Progenitor cell of endocrine pancreas (in vitro differentiated cells): ENCODE results near the gene ADAD2. TPM values are rescaled to one million over a fixed set of nuclear protein-coding genes. Genes with fewer than 3 reads are reported as not detected.

Experiments used
- DNase-seq: peaks from one replicate; pipeline ENCODE4 v3.0.0; 2021; ENCODE audit warnings: low spot score; ENCODE audit not compliant: unreplicated experiment
- H3K27ac Mint-ChIP-seq: 2 replicates; pipeline ENCODE4 v1.8.0; 2021; ENCODE audit warnings: mild to moderate bottlenecking, moderate library complexity, mixed read lengths
- H3K27me3 Mint-ChIP-seq: 2 replicates; pipeline ENCODE4 v1.8.0; 2021; ENCODE audit warnings: mixed read lengths
- H3K36me3 Mint-ChIP-seq: 2 replicates; pipeline ENCODE4 v1.8.0; 2022; ENCODE audit warnings: mixed read lengths; ENCODE audit not compliant: insufficient read depth
- H3K4me1 Mint-ChIP-seq: 2 replicates; pipeline ENCODE4 v1.8.0; 2021; ENCODE audit warnings: low read depth, mixed read lengths
- H3K4me3 Mint-ChIP-seq: 2 replicates; pipeline ENCODE4 v1.8.0; 2021; ENCODE audit warnings: low read depth, mild to moderate bottlenecking, moderate library complexity, mixed read lengths
- H3K9me3 Mint-ChIP-seq: 2 replicates; pipeline ENCODE4 v1.8.0; 2021; ENCODE audit warnings: low read depth, mixed read lengths
- total RNA-seq: library from RNA; stranded (reverse); gene quantifications from 2 replicates; pipeline ENCODE4 v1.2.1, GENCODE V29; 2021
- TF ChIP-seq, protein P1 (sequence below): fragments of 200-600 bp; sonication (generic); IDR thresholded peaks from one replicate; pipeline ENCODE4 v1.5.0; 2021; ENCODE audit warnings: antibody characterized with exemption, mild to moderate bottlenecking; ENCODE audit not compliant: unreplicated experiment

The ADAD2 gene
- total RNA-seq, 1 donor from 2014 or later = not detected

DNA sequence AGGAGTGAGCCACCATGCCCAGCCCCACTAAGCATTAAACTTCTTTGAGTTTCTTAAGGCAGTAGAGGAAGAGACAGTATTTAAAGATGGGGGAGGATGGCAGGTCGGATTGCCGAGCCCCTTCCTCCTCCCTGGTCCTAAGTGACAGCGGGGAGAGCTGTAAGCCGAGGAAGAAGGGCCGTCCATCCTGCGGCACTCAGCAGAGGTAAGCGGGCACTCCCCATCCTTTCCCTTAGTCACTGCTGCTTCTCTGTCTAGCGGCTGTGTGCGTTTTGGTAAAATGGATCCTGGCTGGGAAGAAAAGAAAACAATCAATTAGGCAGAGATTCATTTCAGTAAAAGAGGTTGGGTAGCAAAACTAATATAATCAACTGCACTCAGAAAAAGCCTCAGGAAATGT is 31.9 kb upstream of the ADAD2 start:
- Mint-ChIP-seq H3K27ac (no peak overlapping the region), H3K36me3 (no peaks in the 10 kb centered on the region), H3K4me1 (no peaks in the 10 kb centered on the region), H3K4me3 (no peak overlapping the region), H3K9me3 (no peaks in the 10 kb centered on the region), H3K27me3 (peaks cover 19% of the 10 kb centered on the region)
- DNase-seq = no peak
- TF ChIP-seq, protein P1, sequence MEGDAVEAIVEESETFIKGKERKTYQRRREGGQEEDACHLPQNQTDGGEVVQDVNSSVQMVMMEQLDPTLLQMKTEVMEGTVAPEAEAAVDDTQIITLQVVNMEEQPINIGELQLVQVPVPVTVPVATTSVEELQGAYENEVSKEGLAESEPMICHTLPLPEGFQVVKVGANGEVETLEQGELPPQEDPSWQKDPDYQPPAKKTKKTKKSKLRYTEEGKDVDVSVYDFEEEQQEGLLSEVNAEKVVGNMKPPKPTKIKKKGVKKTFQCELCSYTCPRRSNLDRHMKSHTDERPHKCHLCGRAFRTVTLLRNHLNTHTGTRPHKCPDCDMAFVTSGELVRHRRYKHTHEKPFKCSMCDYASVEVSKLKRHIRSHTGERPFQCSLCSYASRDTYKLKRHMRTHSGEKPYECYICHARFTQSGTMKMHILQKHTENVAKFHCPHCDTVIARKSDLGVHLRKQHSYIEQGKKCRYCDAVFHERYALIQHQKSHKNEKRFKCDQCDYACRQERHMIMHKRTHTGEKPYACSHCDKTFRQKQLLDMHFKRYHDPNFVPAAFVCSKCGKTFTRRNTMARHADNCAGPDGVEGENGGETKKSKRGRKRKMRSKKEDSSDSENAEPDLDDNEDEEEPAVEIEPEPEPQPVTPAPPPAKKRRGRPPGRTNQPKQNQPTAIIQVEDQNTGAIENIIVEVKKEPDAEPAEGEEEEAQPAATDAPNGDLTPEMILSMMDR = no peak

- Mint-ChIP-seq H3K36me3 (no peaks in the 10 kb centered on the region), H3K4me1 (no peaks in the 10 kb centered on the region), H3K27ac (no peak overlapping the region), H3K9me3 (no peaks in the 10 kb centered on the region), H3K27me3 (peaks cover 25% of the 10 kb centered on the region), H3K4me3 (no peak overlapping the region)
- TF ChIP-seq, protein P1 = no peak
- DNase-seq = no peak
These were observed 31.2 kb upstream of the ADAD2 start for GRCh38 chr16:84159800-84160199.

DNA sequence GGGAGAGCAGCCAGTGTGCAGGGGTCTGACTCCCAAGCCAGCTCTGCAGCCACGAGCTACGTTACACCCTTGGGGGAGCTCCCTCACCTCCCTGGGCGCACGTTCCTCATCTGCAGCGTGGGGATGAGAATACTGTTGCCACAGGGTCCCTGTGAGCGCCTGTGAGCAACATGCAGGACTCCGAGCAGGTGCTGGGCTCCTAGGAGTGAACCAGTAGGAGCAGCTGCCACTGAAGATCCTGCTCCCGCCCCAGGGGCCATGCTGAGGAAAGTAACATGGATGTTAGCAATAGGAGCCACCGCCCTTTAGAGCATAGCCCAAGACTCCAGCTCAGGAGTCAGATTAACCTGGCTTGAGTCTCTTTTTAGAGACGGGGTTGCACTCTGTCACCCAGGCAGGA is 29.9 kb upstream of the ADAD2 start:
- no peak for DNase-seq
- Mint-ChIP-seq H3K4me1 (no peaks in the 10 kb centered on the region), H3K36me3 (no peaks in the 10 kb centered on the region), H3K9me3 (no peaks in the 10 kb centered on the region), H3K4me3 (no peak overlapping the region), H3K27me3 (peaks cover 25% of the 10 kb centered on the region), H3K27ac (no peak overlapping the region)
- TF ChIP-seq, protein P1 = no peak

- no peak overlapping the region for H3K27ac Mint-ChIP-seq
- peaks cover 25% of the 10 kb centered on the region for H3K27me3 Mint-ChIP-seq
- no peaks in the 10 kb centered on the region for H3K4me1 Mint-ChIP-seq
These were observed 29.2 kb upstream of the ADAD2 start for GRCh38 chr16:84161801-84162200.

GRCh38 chr16:84165746-84166145 is 25.2 kb upstream of the ADAD2 start:
- TF ChIP-seq, protein P1 = no peak
- no peak for DNase-seq
- Mint-ChIP-seq H3K27ac (peak overlapping the region; percentile 58), H3K9me3 (no peaks in the 10 kb centered on the region), H3K27me3 (peaks cover 26% of the 10 kb centered on the region), H3K4me3 (no peak overlapping the region), H3K4me1 (no peaks in the 10 kb centered on the region), H3K36me3 (no peaks in the 10 kb centered on the region)

More at GRCh38 chr16:84161801-84162200, 29.2 kb upstream of the ADAD2 start:
- H3K36me3 Mint-ChIP-seq = no peaks in the 10 kb centered on the region
- no peak for DNase-seq
- no peaks in the 10 kb centered on the region for H3K9me3 Mint-ChIP-seq
- TF ChIP-seq, protein P1 = no peak
- no peak overlapping the region for H3K4me3 Mint-ChIP-seq
